ENCODE results near the gene SMTN. TPM values are rescaled to one million over a fixed set of nuclear protein-coding genes. Genes with fewer than 3 reads are reported as not detected.

SMTN gene
- total RNA-seq, 1 donor from 2014 or later = 47.2 TPM

- TF ChIP-seq, protein P1, sequence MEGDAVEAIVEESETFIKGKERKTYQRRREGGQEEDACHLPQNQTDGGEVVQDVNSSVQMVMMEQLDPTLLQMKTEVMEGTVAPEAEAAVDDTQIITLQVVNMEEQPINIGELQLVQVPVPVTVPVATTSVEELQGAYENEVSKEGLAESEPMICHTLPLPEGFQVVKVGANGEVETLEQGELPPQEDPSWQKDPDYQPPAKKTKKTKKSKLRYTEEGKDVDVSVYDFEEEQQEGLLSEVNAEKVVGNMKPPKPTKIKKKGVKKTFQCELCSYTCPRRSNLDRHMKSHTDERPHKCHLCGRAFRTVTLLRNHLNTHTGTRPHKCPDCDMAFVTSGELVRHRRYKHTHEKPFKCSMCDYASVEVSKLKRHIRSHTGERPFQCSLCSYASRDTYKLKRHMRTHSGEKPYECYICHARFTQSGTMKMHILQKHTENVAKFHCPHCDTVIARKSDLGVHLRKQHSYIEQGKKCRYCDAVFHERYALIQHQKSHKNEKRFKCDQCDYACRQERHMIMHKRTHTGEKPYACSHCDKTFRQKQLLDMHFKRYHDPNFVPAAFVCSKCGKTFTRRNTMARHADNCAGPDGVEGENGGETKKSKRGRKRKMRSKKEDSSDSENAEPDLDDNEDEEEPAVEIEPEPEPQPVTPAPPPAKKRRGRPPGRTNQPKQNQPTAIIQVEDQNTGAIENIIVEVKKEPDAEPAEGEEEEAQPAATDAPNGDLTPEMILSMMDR (IDR thresholded peaks at IDR 0.05) = no peak
- H3K27ac Mint-ChIP-seq (ENCODE audit: unreplicated experiment) = no peak overlapping the region
- peaks cover 20% of the 10 kb centered on the region for H3K36me3 Mint-ChIP-seq (ENCODE audit: low read depth)
- no peaks in the 10 kb centered on the region for H3K27me3 Mint-ChIP-seq (ENCODE audit: low read depth)
- no peaks in the 10 kb centered on the region for H3K9me3 Mint-ChIP-seq (ENCODE audit: low read depth)
- peaks cover 20% of the 10 kb centered on the region for H3K4me1 Mint-ChIP-seq (ENCODE audit: low read depth)
- no peak overlapping the region for H3K4me3 Mint-ChIP-seq (ENCODE audit: unreplicated experiment)
- DNase-seq (ENCODE audit: low spot score) = no peak
Observed at GRCh38 chr22:31099841-31100761, 19.0 kb downstream of the SMTN start.

GRCh38 chr22:31100762-31101525 lies 19.8 kb downstream of the SMTN start:
- Mint-ChIP-seq H3K27me3 (ENCODE audit: low read depth) (no peaks in the 10 kb centered on the region), H3K27ac (ENCODE audit: unreplicated experiment) (peak overlapping the region; percentile 97), H3K4me1 (ENCODE audit: low read depth) (peaks cover 28% of the 10 kb centered on the region), H3K9me3 (ENCODE audit: low read depth) (no peaks in the 10 kb centered on the region), H3K4me3 (ENCODE audit: unreplicated experiment) (no peak overlapping the region), H3K36me3 (ENCODE audit: low read depth) (peaks cover 16% of the 10 kb centered on the region)
- TF ChIP-seq, protein P1 (IDR thresholded peaks at IDR 0.05) = no peak
- DNase-seq (ENCODE audit: low spot score) = no peak

- H3K36me3 Mint-ChIP-seq (ENCODE audit: low read depth) = peaks cover 6% of the 10 kb centered on the region
- peak overlapping the region; percentile 97 for H3K27ac Mint-ChIP-seq (ENCODE audit: unreplicated experiment)
- no peak overlapping the region for H3K4me3 Mint-ChIP-seq (ENCODE audit: unreplicated experiment)
Observed at GRCh38 chr22:31102441-31103081, 21.4 kb downstream of the SMTN start.

DNA sequence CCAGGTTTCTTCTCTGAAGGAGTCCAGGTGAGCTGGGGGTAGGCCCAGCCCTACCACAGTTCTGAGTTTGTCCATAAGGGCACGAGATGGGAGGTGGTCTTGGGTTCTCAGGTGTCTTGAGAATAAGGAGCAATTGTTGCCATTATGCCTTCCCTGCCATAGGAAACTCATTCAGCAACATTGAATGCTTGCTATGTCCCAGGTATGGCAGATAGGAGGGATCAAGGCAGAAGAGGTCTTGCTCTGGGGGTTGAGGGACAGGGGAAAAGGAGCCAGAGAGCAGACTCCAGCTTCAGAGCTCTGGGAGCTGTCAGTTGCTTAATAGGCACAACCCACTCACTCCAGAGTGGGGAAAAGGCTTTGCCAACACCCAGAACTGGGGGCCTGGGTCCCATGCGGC lies 22.0 kb downstream of the SMTN start:
- Mint-ChIP-seq H3K4me3 (ENCODE audit: unreplicated experiment) (no peak overlapping the region), H3K36me3 (ENCODE audit: low read depth) (peaks cover 6% of the 10 kb centered on the region), H3K27ac (ENCODE audit: unreplicated experiment) (peak overlapping the region; percentile 97), H3K9me3 (ENCODE audit: low read depth) (no peaks in the 10 kb centered on the region), H3K4me1 (ENCODE audit: low read depth) (peaks cover 44% of the 10 kb centered on the region), H3K27me3 (ENCODE audit: low read depth) (no peaks in the 10 kb centered on the region)
- DNase-seq (ENCODE audit: low spot score) = no peak
- TF ChIP-seq, protein P1 (IDR thresholded peaks at IDR 0.05) = no peak

More at GRCh38 chr22:31102441-31103081, 21.4 kb downstream of the SMTN start:
- no peak for DNase-seq (ENCODE audit: low spot score)
- peaks cover 39% of the 10 kb centered on the region for H3K4me1 Mint-ChIP-seq (ENCODE audit: low read depth)
- TF ChIP-seq, protein P1 (IDR thresholded peaks at IDR 0.05) = no peak
- H3K27me3 Mint-ChIP-seq (ENCODE audit: low read depth) = no peaks in the 10 kb centered on the region
- H3K9me3 Mint-ChIP-seq (ENCODE audit: low read depth) = no peaks in the 10 kb centered on the region
